ENCODE results near the gene DDX31.

DDX31 gene

GRCh38 chr9:132592451-132592850 lies 77.3 kb downstream of the DDX31 start:
- no peak for DNase-seq

GRCh38 chr9:132591751-132592314 lies 78.0 kb downstream of the DDX31 start:
- DNase-seq: no peak

- DNase-seq: no peak
Measured at GRCh38 chr9:132591244-132591643, 78.5 kb downstream of the DDX31 start.

- no peak for DNase-seq
Measured at GRCh38 chr9:132590318-132591182, 79.2 kb downstream of the DDX31 start.

GRCh38 chr9:132590037-132590317 lies 79.8 kb downstream of the DDX31 start:
- DNase-seq: no peak

- DNase-seq: no peak
Measured at GRCh38 chr9:132589148-132590036, 80.4 kb downstream of the DDX31 start.

GRCh38 chr9:132588501-132589147 lies 81.2 kb downstream of the DDX31 start:
- no peak for DNase-seq

- no peak for DNase-seq
Measured at GRCh38 chr9:132588098-132588497, 81.7 kb downstream of the DDX31 start.

GRCh38 chr9:132587592-132587955 lies 82.2 kb downstream of the DDX31 start:
- DNase-seq: no peak

- DNase-seq: no peak
Measured at GRCh38 chr9:132586830-132587591, 82.8 kb downstream of the DDX31 start.

GRCh38 chr9:132585954-132586829 lies 83.6 kb downstream of the DDX31 start:
- no peak for DNase-seq

GRCh38 chr9:132584601-132585560 lies 84.9 kb downstream of the DDX31 start:
- no peak for DNase-seq

GRCh38 chr9:132583584-132584304 lies 86.0 kb downstream of the DDX31 start:
- no peak for DNase-seq

- no peak for DNase-seq
Measured at GRCh38 chr9:132582786-132583583, 86.8 kb downstream of the DDX31 start.

- DNase-seq: no peak
Measured at GRCh38 chr9:132582276-132582785, 87.5 kb downstream of the DDX31 start, which contains the start of gene BARHL1. Gene BARHL1 (plus strand): TSS chr9:132582606. CDS start chr9:132582798, 192 bp downstream.

- no peak for DNase-seq
Measured at GRCh38 chr9:132579427-132579798, 90.4 kb downstream of the DDX31 start.

- no peak for DNase-seq
Measured at GRCh38 chr9:132578367-132578932, 91.3 kb downstream of the DDX31 start.

- no peak for DNase-seq
Measured at GRCh38 chr9:132577119-132577518, 92.7 kb downstream of the DDX31 start.

Measured in activated CD4-positive, alpha-beta T cell treated with anti-CD3 and anti-CD28 coated beads, Interleukin-2, amount 50 U/mL, for 48 hours (primary cell).